GM23338 (cell line): ENCODE measurements around the gene SLIT1. TPM values are rescaled to one million over a fixed set of nuclear protein-coding genes. Genes with fewer than 3 reads are reported as not detected.

Source experiments
- ATAC-seq: fragments of 200-7000 bp; cut with Tn5 transposase; 3 replicates; pipeline ENCODE4 v1.9.1; 2020
- DNase-seq: peaks from one replicate; pipeline ENCODE4 v3.0.0-alpha.2; 2015; ENCODE audit warnings: low spot score
- H2AFZ ChIP-seq: fragments of 200-600 bp; sonication (generic); 2 replicates; pipeline ENCODE4 v1.8.0; 2016; ENCODE audit warnings: antibody characterized with exemption, mild to moderate bottlenecking, moderate library complexity
- H3F3A ChIP-seq: fragments of 200-600 bp; sonication (generic); replicated peaks from 2 replicates; pipeline ENCODE4 v1.8.0; 2017; ENCODE audit warnings: antibody characterized with exemption, mixed run types, low read depth
- H3K27ac ChIP-seq: fragments of 200-600 bp; sonication (generic); 2 replicates; pipeline ENCODE4 v1.6.1; 2016; ENCODE audit warnings: low read depth
- H3K27me3 ChIP-seq: fragments of 200-600 bp; sonication (generic); 2 replicates; pipeline ENCODE4 v1.8.0; 2016; ENCODE audit warnings: mild to moderate bottlenecking, mixed run types, moderate library complexity; ENCODE audit not compliant: insufficient read depth
- H3K36me3 ChIP-seq: fragments of 200-600 bp; sonication (generic); 2 replicates; pipeline ENCODE4 v1.8.0; 2016; ENCODE audit warnings: mild to moderate bottlenecking; ENCODE audit not compliant: insufficient read depth
- H3K4me1 ChIP-seq: fragments of 200-600 bp; sonication (generic); 2 replicates; pipeline ENCODE4 v1.8.0; 2016; ENCODE audit warnings: mild to moderate bottlenecking, moderate library complexity; ENCODE audit not compliant: insufficient read depth
- H3K4me2 ChIP-seq: fragments of 200-600 bp; sonication (generic); 2 replicates; pipeline ENCODE4 v1.7.1; 2017; ENCODE audit warnings: mixed run types
- H3K4me3 ChIP-seq: fragments of 200-600 bp; sonication (generic); 2 replicates; pipeline ENCODE4 v1.6.1; 2016; ENCODE audit warnings: mixed run types
- H3K79me2 ChIP-seq: fragments of 200-600 bp; sonication (generic); replicated peaks from 2 replicates; pipeline ENCODE4 v1.8.0; 2017; ENCODE audit warnings: mild to moderate bottlenecking; ENCODE audit not compliant: insufficient read depth
- H3K9me2 ChIP-seq: fragments of 200-600 bp; sonication (generic); 2 replicates; pipeline ENCODE4 v1.8.0; 2017; ENCODE audit not compliant: insufficient read depth
- H4K20me1 ChIP-seq: fragments of 200-600 bp; sonication (generic); replicated peaks from 2 replicates; pipeline ENCODE4 v1.8.0; 2017; ENCODE audit warnings: mild to moderate bottlenecking; ENCODE audit not compliant: insufficient read depth
- H3K27ac Mint-ChIP-seq: 2 replicates; pipeline ENCODE4 v1.8.0; 2020; ENCODE audit warnings: inconsistent platforms, mild to moderate bottlenecking, moderate library complexity, mixed read lengths
- H3K27me3 Mint-ChIP-seq: 3 replicates; pipeline ENCODE4 v1.8.0; 2022; ENCODE audit warnings: low read depth, mild to moderate bottlenecking, moderate library complexity, mixed read lengths, inconsistent platforms; ENCODE audit not compliant: insufficient read depth, poor library complexity
- H3K36me3 Mint-ChIP-seq: 3 replicates; pipeline ENCODE4 v1.8.0; 2021; ENCODE audit warnings: low read depth, mild to moderate bottlenecking, inconsistent platforms, moderate library complexity, mixed read lengths
- H3K4me1 Mint-ChIP-seq: 3 replicates; pipeline ENCODE4 v1.8.0; 2020; ENCODE audit warnings: mild to moderate bottlenecking, inconsistent platforms, mixed read lengths
- H3K4me3 Mint-ChIP-seq: 3 replicates; pipeline ENCODE4 v1.8.0; 2021; ENCODE audit warnings: moderate library complexity, mild to moderate bottlenecking, inconsistent platforms, mixed read lengths
- H3K9me3 Mint-ChIP-seq: 3 replicates; pipeline ENCODE4 v1.8.0; 2020; ENCODE audit warnings: moderate library complexity, mild to moderate bottlenecking, inconsistent platforms, mixed read lengths
- EZH2 ChIP-seq: fragments of 200-600 bp; sonication (generic); IDR thresholded peaks from one replicate; pipeline ENCODE4 v1.8.0; 2017; ENCODE audit warnings: antibody characterized with exemption, mild to moderate bottlenecking, low read depth; ENCODE audit not compliant: unreplicated experiment
- JUNB ChIP-seq: IDR thresholded peaks from one replicate; pipeline ENCODE4 v1.6.1; 2016; ENCODE audit warnings: antibody characterized with exemption; ENCODE audit not compliant: unreplicated experiment
- NANOG ChIP-seq: IDR thresholded peaks from 2 replicates; pipeline ENCODE4 v1.6.1; 2016; ENCODE audit warnings: antibody characterized with exemption, borderline replicate concordance
- POLR2AphosphoS5 ChIP-seq: IDR thresholded peaks from 2 replicates; pipeline ENCODE4 v1.6.1; 2016; ENCODE audit warnings: antibody characterized with exemption, low read depth
- STAT1 ChIP-seq: IDR thresholded peaks from one replicate; pipeline ENCODE4 v1.6.1; 2016; ENCODE audit warnings: antibody characterized with exemption; ENCODE audit not compliant: unreplicated experiment
- ZNF114 ChIP-seq: fragments of 250-450 bp; sonication (Bioruptor Pico); IDR thresholded peaks from 2 replicates; pipeline ENCODE4 v1.5.0; 2020; ENCODE audit warnings: mild to moderate bottlenecking, moderate library complexity
- ZNF331 ChIP-seq: fragments of 250-450 bp; sonication (Bioruptor Pico); IDR thresholded peaks from 2 replicates; pipeline ENCODE4 v1.5.0; 2020; ENCODE audit warnings: low read depth, mild to moderate bottlenecking, moderate library complexity
- polyA plus RNA-seq: library from polyadenylated mRNA; unstranded; fragments of >200 nt; fragmentation: Nextera tagmentation; extraction: Ambion mirVana; gene quantifications from 2 replicates; pipeline ENCODE4 v1.2.1, GENCODE V29; 2016
- total RNA-seq: library from RNA; depleted of rRNA; stranded (reverse); fragments of >200 nt; shearing (Covaris generic); gene quantifications from 2 replicates; pipeline ENCODE4 v1.2.3, GENCODE V29; 2014
- TF ChIP-seq, protein P1 (sequence below): IDR thresholded peaks from one replicate; pipeline ENCODE4 v1.6.1; 2018; ENCODE audit warnings: antibody characterized with exemption; ENCODE audit not compliant: unreplicated experiment
- TF ChIP-seq, protein P2 (sequence below): IDR thresholded peaks from 2 replicates; pipeline ENCODE4 v1.6.1; 2016; ENCODE audit warnings: antibody characterized with exemption

SLIT1 gene
- total and polyA plus RNA-seq, 2 experiments from 2014 or later: 0.76 to 1.7 TPM

DNA sequence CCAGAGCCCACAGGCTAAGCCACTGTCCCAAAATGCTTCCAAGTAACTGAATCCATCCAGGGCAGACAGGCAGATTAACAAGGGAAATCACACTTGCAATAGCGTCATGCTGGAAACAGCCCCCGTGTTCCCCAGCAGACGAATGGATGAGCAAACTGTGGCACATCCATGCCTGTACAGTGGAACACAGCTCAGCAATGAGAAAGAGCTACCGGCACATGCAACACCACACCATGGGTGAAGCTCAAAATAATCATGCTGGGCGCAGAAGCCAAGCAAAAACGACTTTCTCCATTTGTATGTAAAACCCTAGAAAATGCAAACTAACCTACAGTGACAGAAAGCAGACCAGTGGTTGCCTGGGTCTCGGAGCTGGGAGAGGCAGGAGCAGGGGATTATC lies 153.1 kb downstream of the SLIT1 start (continued):
- TF ChIP-seq, protein P1, sequence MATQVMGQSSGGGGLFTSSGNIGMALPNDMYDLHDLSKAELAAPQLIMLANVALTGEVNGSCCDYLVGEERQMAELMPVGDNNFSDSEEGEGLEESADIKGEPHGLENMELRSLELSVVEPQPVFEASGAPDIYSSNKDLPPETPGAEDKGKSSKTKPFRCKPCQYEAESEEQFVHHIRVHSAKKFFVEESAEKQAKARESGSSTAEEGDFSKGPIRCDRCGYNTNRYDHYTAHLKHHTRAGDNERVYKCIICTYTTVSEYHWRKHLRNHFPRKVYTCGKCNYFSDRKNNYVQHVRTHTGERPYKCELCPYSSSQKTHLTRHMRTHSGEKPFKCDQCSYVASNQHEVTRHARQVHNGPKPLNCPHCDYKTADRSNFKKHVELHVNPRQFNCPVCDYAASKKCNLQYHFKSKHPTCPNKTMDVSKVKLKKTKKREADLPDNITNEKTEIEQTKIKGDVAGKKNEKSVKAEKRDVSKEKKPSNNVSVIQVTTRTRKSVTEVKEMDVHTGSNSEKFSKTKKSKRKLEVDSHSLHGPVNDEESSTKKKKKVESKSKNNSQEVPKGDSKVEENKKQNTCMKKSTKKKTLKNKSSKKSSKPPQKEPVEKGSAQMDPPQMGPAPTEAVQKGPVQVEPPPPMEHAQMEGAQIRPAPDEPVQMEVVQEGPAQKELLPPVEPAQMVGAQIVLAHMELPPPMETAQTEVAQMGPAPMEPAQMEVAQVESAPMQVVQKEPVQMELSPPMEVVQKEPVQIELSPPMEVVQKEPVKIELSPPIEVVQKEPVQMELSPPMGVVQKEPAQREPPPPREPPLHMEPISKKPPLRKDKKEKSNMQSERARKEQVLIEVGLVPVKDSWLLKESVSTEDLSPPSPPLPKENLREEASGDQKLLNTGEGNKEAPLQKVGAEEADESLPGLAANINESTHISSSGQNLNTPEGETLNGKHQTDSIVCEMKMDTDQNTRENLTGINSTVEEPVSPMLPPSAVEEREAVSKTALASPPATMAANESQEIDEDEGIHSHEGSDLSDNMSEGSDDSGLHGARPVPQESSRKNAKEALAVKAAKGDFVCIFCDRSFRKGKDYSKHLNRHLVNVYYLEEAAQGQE: no peak

DNA sequence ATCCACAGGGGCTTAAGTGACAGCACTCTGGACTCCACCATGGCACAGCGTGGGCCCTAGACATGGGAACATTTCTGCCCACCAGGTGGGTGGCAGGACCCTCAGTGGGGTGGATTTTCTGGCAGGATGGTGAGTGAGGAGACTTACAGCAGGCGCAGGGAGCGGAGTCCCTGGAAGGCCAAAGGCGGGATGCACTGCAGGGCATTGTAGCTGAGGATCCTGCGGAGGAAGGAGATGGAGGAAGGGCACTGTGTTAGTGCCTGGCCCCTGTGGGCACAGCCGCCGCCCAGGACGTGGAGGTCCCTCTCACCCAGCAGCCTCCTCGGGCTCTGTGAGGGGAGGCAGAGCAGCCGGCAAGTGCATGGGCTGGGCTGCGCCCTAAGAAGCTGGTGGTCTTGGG lies 154.3 kb downstream of the SLIT1 start:
- Histone ChIP-seq H3F3A (no peaks in the 10 kb centered on the region), H3K9me2 (no peaks in the 10 kb centered on the region), H3K4me2 (no peak overlapping the region), H3K27ac (no peak overlapping the region), H3K4me3 (no peak overlapping the region), H2AFZ (no peak overlapping the region), H3K79me2 (no peaks in the 10 kb centered on the region), H3K27me3 (no peaks in the 10 kb centered on the region), H4K20me1 (no peaks in the 10 kb centered on the region), H3K36me3 (no peaks in the 10 kb centered on the region), H3K4me1 (peaks cover 11% of the 10 kb centered on the region)
- peaks cover 31% of the 10 kb centered on the region for H3K4me1 Mint-ChIP-seq
- no peak overlapping the region for H3K27ac Mint-ChIP-seq
- ATAC-seq (no peak; the same call in 1 of the 3 replicates), DNase-seq (no peak)
- no peak for TF ChIP-seq ZNF331 (CRISPR knock-in tag)
- TF ChIP-seq STAT1: no peak
- TF ChIP-seq JUNB: no peak
- TF ChIP-seq ZNF114 (CRISPR knock-in tag): no peak
- no peak for TF ChIP-seq NANOG
- TF ChIP-seq, protein P2, sequence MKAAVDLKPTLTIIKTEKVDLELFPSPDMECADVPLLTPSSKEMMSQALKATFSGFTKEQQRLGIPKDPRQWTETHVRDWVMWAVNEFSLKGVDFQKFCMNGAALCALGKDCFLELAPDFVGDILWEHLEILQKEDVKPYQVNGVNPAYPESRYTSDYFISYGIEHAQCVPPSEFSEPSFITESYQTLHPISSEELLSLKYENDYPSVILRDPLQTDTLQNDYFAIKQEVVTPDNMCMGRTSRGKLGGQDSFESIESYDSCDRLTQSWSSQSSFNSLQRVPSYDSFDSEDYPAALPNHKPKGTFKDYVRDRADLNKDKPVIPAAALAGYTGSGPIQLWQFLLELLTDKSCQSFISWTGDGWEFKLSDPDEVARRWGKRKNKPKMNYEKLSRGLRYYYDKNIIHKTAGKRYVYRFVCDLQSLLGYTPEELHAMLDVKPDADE: no peak
- TF ChIP-seq EZH2: no peak
- H3K36me3 Mint-ChIP-seq: no peaks in the 10 kb centered on the region
- H3K4me3 Mint-ChIP-seq: no peak overlapping the region
- no peaks in the 10 kb centered on the region for H3K9me3 Mint-ChIP-seq
- peaks cover 9% of the 10 kb centered on the region for H3K27me3 Mint-ChIP-seq

DNA sequence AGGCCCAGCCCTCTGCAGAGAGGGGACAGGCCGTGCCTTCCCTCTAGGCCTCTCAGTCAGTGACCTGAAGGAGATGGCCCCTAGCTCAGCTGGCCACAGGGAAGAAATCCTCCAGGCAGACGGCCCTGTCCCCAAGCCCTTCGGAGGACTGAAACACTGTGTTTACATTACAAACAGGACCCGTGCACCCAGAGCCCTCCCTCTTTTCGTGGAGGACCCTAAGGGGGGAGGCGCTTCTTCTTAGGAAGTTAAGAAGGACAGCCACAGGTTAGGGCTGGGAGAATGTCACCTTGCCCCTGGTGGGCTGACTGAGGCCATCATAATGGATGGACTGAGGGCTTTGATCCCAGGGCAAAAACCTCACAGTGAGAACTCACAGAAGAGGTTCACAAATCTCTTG lies 154.9 kb downstream of the SLIT1 start:
- Histone ChIP-seq H3K4me1 (peaks cover 11% of the 10 kb centered on the region), H3K9me2 (no peaks in the 10 kb centered on the region), H3K4me2 (no peak overlapping the region), H2AFZ (no peak overlapping the region), H3K27ac (no peak overlapping the region), H3K36me3 (no peaks in the 10 kb centered on the region), H3K27me3 (no peaks in the 10 kb centered on the region), H3F3A (no peaks in the 10 kb centered on the region), H3K79me2 (no peaks in the 10 kb centered on the region), H3K4me3 (no peak overlapping the region), H4K20me1 (no peaks in the 10 kb centered on the region)
- H3K36me3 Mint-ChIP-seq: no peaks in the 10 kb centered on the region
- H3K9me3 Mint-ChIP-seq: no peaks in the 10 kb centered on the region
- H3K4me1 Mint-ChIP-seq: peaks cover 31% of the 10 kb centered on the region
- peaks cover 7% of the 10 kb centered on the region for H3K27me3 Mint-ChIP-seq
- H3K4me3 Mint-ChIP-seq: no peak overlapping the region
- DNase-seq (peak; percentile 34), ATAC-seq (peak; percentile 31)
- no peak overlapping the region for H3K27ac Mint-ChIP-seq
- TF ChIP-seq ZNF331 (CRISPR knock-in tag) (no peak), ZNF114 (CRISPR knock-in tag) (no peak), EZH2 (no peak), POLR2AphosphoS5 (no peak), STAT1 (no peak)
- TF ChIP-seq, protein P2: no peak
- TF ChIP-seq, protein P1: no peak
